Activated CD8-positive, alpha-beta T cell treated with anti-CD3 and anti-CD28 coated beads, Interleukin-2, amount 10 ng/mL, durations not matched to agents 7 days and 5 days (primary cell): ENCODE measurements around the gene CPHXL2. TPM values are rescaled to one million over a fixed set of nuclear protein-coding genes. Genes with fewer than 3 reads are reported as not detected.

Experiments
- ATAC-seq: fragments of 150-1000 bp; cut with Tn5 transposase; one replicate; pipeline ENCODE4 v1.10.0; 2021; ENCODE audit warnings: moderate library complexity
- CTCF ChIA-PET: fragments of 350-600 bp; sonication (Branson Sonifier 250); formaldehyde crosslinking; loops from one replicate; lab custom pipeline; 2021; ENCODE audit warnings: antibody characterized with exemption; lab: Charles Lee
- POLR2A ChIA-PET: fragments of 350-600 bp; sonication (Branson Sonifier 250); formaldehyde crosslinking; loops from one replicate; lab custom pipeline; 2021; ENCODE audit warnings: antibody characterized with exemption; lab: Charles Lee
- DNase-seq: peaks from one replicate; pipeline ENCODE4 v3.0.0-alpha.2; 2020
- H3K27ac Mint-ChIP-seq: one replicate; pipeline ENCODE4 v1.8.0; 2021; ENCODE audit warnings: mild to moderate bottlenecking, mixed read lengths
- H3K27me3 Mint-ChIP-seq: one replicate; pipeline ENCODE4 v1.8.0; 2021; ENCODE audit warnings: low read depth, mixed read lengths
- H3K36me3 Mint-ChIP-seq: one replicate; pipeline ENCODE4 v1.8.0; 2021; ENCODE audit warnings: low read depth, mixed read lengths
- H3K4me1 Mint-ChIP-seq: one replicate; pipeline ENCODE4 v1.8.0; 2021; ENCODE audit warnings: low read depth, mixed read lengths
- H3K4me3 Mint-ChIP-seq: one replicate; pipeline ENCODE4 v1.8.0; 2021; ENCODE audit warnings: mild to moderate bottlenecking, mixed read lengths
- H3K9me3 Mint-ChIP-seq: one replicate; pipeline ENCODE4 v1.8.0; 2022; ENCODE audit warnings: mixed read lengths; ENCODE audit not compliant: insufficient read depth
- total RNA-seq, 2 experiments: library from RNA; stranded (reverse); gene quantifications; one replicate each; pipeline ENCODE4 v1.2.3, GENCODE V29; 2021

The CPHXL2 gene
- total RNA-seq, 2 experiments from 2014 or later = not detected

GRCh38 chr16:75635036-75635435, 41.8 kb downstream of the CPHXL2 start:
- peaks cover 74% of the 10 kb centered on the region for H3K36me3 Mint-ChIP-seq
- no peak overlapping the region for H3K4me3 Mint-ChIP-seq
- DNase-seq = no peak
- H3K4me1 Mint-ChIP-seq = peaks cover 11% of the 10 kb centered on the region
- no peaks in the 10 kb centered on the region for H3K27me3 Mint-ChIP-seq
- no peak for ATAC-seq
- H3K27ac Mint-ChIP-seq = no peak overlapping the region
- CTCF ChIA-PET = interaction anchor here (1.0 kb wide), 1 partner anchor 118 kb away, joined by 4 read pairs; no protein-coding TSS in a partner anchor
- no peaks in the 10 kb centered on the region for H3K9me3 Mint-ChIP-seq
- POLR2A ChIA-PET = interaction anchor here (1.8 kb wide), 1 partner anchor 12 kb away, joined by 8 read pairs; the partner anchor contains the start of gene ADAT1

GRCh38 chr16:75632857-75633256, 44.0 kb downstream of the CPHXL2 start:
- Mint-ChIP-seq H3K27ac (no peak overlapping the region), H3K9me3 (no peaks in the 10 kb centered on the region), H3K27me3 (no peaks in the 10 kb centered on the region), H3K4me1 (peaks cover 31% of the 10 kb centered on the region), H3K36me3 (peaks cover 81% of the 10 kb centered on the region), H3K4me3 (no peak overlapping the region)
- ATAC-seq (no peak), DNase-seq (no peak)
- ChIA-PET CTCF (interaction anchor here (1.4 kb wide), 1 partner anchor 9 kb away, joined by 6 read pairs; no protein-coding TSS in a partner anchor), POLR2A (interaction anchor here (0.8 to 4.2 kb wide), 2 partner anchors 11 to 15 kb away, joined by 3 to 37 read pairs; partner anchors contain the start of genes KARS1 and TERF2IP)

GRCh38 chr16:75630052-75630451, 46.8 kb downstream of the CPHXL2 start:
- H3K4me1 Mint-ChIP-seq = peaks cover 41% of the 10 kb centered on the region
- H3K9me3 Mint-ChIP-seq = no peaks in the 10 kb centered on the region
- H3K27ac Mint-ChIP-seq = no peak overlapping the region
- peaks cover 84% of the 10 kb centered on the region for H3K36me3 Mint-ChIP-seq
- POLR2A ChIA-PET = interaction anchor here (0.9 to 4.2 kb wide), 3 partner anchors 8 to 18 kb away, joined by 3 to 37 read pairs (median 3); partner anchors contain the start of genes KARS1 and TERF2IP
- CTCF ChIA-PET = interaction anchor here (1.3 kb wide), 1 partner anchor 11 kb away, joined by 6 read pairs; no protein-coding TSS in a partner anchor
- no peaks in the 10 kb centered on the region for H3K27me3 Mint-ChIP-seq
- no peak for ATAC-seq
- H3K4me3 Mint-ChIP-seq = no peak overlapping the region
- DNase-seq = no peak

- DNase-seq (no peak), ATAC-seq (no peak)
- H3K36me3 Mint-ChIP-seq = peaks cover 87% of the 10 kb centered on the region
- H3K27me3 Mint-ChIP-seq = no peaks in the 10 kb centered on the region
- ChIA-PET CTCF (no interaction called here), POLR2A (interaction anchor here (0.6 to 1.3 kb wide), 2 partner anchors 9 to 88 kb away, joined by 3 read pairs; no protein-coding TSS in a partner anchor)
- H3K4me1 Mint-ChIP-seq = peaks cover 41% of the 10 kb centered on the region
- H3K9me3 Mint-ChIP-seq = no peaks in the 10 kb centered on the region
- no peak overlapping the region for H3K4me3 Mint-ChIP-seq
- peak overlapping the region; percentile 42 for H3K27ac Mint-ChIP-seq
These were observed 47.7 kb downstream of the CPHXL2 start for GRCh38 chr16:75629132-75629531.

- ATAC-seq (no peak), DNase-seq (no peak)
- Mint-ChIP-seq H3K36me3 (peaks cover 80% of the 10 kb centered on the region), H3K9me3 (no peaks in the 10 kb centered on the region), H3K4me3 (no peak overlapping the region), H3K27me3 (no peaks in the 10 kb centered on the region), H3K27ac (peak overlapping the region; percentile 84), H3K4me1 (peaks cover 41% of the 10 kb centered on the region)
- ChIA-PET POLR2A (interaction anchor here (2.8 kb wide), 1 partner anchor 20 kb away, joined by 19 read pairs; the partner anchor contains the start of genes KARS1 and TERF2IP), CTCF (interaction anchor here (1.6 kb wide), 1 partner anchor 13 kb away, joined by 4 read pairs; no protein-coding TSS in a partner anchor)
These were observed 48.5 kb downstream of the CPHXL2 start for GRCh38 chr16:75628351-75628750.

- no peaks in the 10 kb centered on the region for H3K27me3 Mint-ChIP-seq
- H3K4me1 Mint-ChIP-seq = peaks cover 41% of the 10 kb centered on the region
- H3K27ac Mint-ChIP-seq = peak overlapping the region; percentile 84
- ATAC-seq (no peak), DNase-seq (no peak)
- peak overlapping the region; percentile 22 for H3K4me3 Mint-ChIP-seq
- peaks cover 78% of the 10 kb centered on the region for H3K36me3 Mint-ChIP-seq
- H3K9me3 Mint-ChIP-seq = no peaks in the 10 kb centered on the region
- CTCF ChIA-PET = interaction anchor here (0.7 to 1.6 kb wide), 2 partner anchors 14 to 59 kb away, joined by 3 to 4 read pairs; no protein-coding TSS in a partner anchor
- POLR2A ChIA-PET = interaction anchor here (2.8 kb wide), 1 partner anchor 21 kb away, joined by 19 read pairs; the partner anchor contains the start of genes KARS1 and TERF2IP
These were observed 49.0 kb downstream of the CPHXL2 start for GRCh38 chr16:75627851-75628250.

- Mint-ChIP-seq H3K27ac (peak overlapping the region; percentile 84), H3K4me3 (no peak overlapping the region), H3K4me1 (peaks cover 48% of the 10 kb centered on the region), H3K9me3 (no peaks in the 10 kb centered on the region), H3K27me3 (no peaks in the 10 kb centered on the region), H3K36me3 (peaks cover 71% of the 10 kb centered on the region)
- ChIA-PET CTCF (interaction anchor here (0.7 to 1.4 kb wide), 2 partner anchors 63 to 71 kb away, joined by 3 to 4 read pairs; partner anchors contain the start of gene TMEM231), POLR2A (interaction anchor here (0.7 to 2.8 kb wide), 2 partner anchors 15 to 22 kb away, joined by 3 to 19 read pairs; partner anchors contain the start of genes KARS1 and TERF2IP)
- DNase-seq (no peak), ATAC-seq (no peak)
These were observed 50.0 kb downstream of the CPHXL2 start for GRCh38 chr16:75626806-75627205.

GRCh38 chr16:75624921-75625334, 51.9 kb downstream of the CPHXL2 start:
- DNase-seq (no peak), ATAC-seq (no peak)
- ChIA-PET CTCF (no interaction called here), POLR2A (no interaction called here)
- H3K4me1 Mint-ChIP-seq = peaks cover 56% of the 10 kb centered on the region
- peak overlapping the region; percentile 54 for H3K27ac Mint-ChIP-seq
- no peak overlapping the region for H3K4me3 Mint-ChIP-seq
- peaks cover 58% of the 10 kb centered on the region for H3K36me3 Mint-ChIP-seq
- H3K9me3 Mint-ChIP-seq = no peaks in the 10 kb centered on the region
- H3K27me3 Mint-ChIP-seq = no peaks in the 10 kb centered on the region

GRCh38 chr16:75622761-75623605, 53.8 kb downstream of the CPHXL2 start, which contains the start of gene ADAT1:
TSS of gene ADAT1 (minus strand) at chr16:75623281. CDS start at chr16:75620799, 2,482 bp downstream.
- peak; percentile 99 for DNase-seq
- Mint-ChIP-seq H3K4me3 (peak within 1 kb of the TSS; percentile 93), H3K9me3 (no peaks in the 10 kb centered on the region), H3K27me3 (no peaks in the 10 kb centered on the region), H3K27ac (peak within 1 kb of the TSS; percentile 98), H3K36me3 (peaks cover 48% of the 10 kb centered on the region), H3K4me1 (peaks cover 38% of the 10 kb centered on the region)
- ATAC-seq = peak; percentile 95
- POLR2A ChIA-PET = interaction anchor here (0.6 to 3.7 kb wide), 17 partner anchors 10 to 316 kb away, joined by 3 to 88 read pairs (median 5); partner anchors contain the start of genes CFDP1, GABARAPL2, KARS1 and TERF2IP
- CTCF ChIA-PET = interaction anchor here (0.6 to 2.6 kb wide), 16 partner anchors 11 to 423 kb away, joined by 3 to 25 read pairs (median 4); partner anchors contain the start of genes KARS1, TERF2IP, TMEM170A and TMEM231

GRCh38 chr16:75621170-75621477, 55.7 kb downstream of the CPHXL2 start:
- Mint-ChIP-seq H3K9me3 (no peaks in the 10 kb centered on the region), H3K4me3 (peak overlapping the region; percentile 93), H3K27ac (peak overlapping the region; percentile 31), H3K4me1 (peaks cover 33% of the 10 kb centered on the region), H3K27me3 (no peaks in the 10 kb centered on the region), H3K36me3 (peaks cover 41% of the 10 kb centered on the region)
- ATAC-seq = no peak
- no peak for DNase-seq
- ChIA-PET POLR2A (interaction anchor here (0.7 to 3.7 kb wide), 4 partner anchors 11 to 188 kb away, joined by 3 to 88 read pairs (median 3); partner anchors contain the start of genes CFDP1, CHST6, KARS1 and TERF2IP), CTCF (interaction anchor here (0.7 to 2.6 kb wide), 15 partner anchors 20 to 156 kb away, joined by 3 to 25 read pairs (median 6); partner anchors contain the start of genes GABARAPL2, KARS1 and TERF2IP)
